ENCODE results near the gene TOMM40L. TPM values are rescaled to one million over a fixed set of nuclear protein-coding genes. Genes with fewer than 3 reads are reported as not detected.

TOMM40L gene
- total RNA-seq, 1 experiment from 2014 or later: 9.2 TPM

- no peak overlapping the region for H3K4me3 ChIP-seq (ENCODE audit: low read depth in 2 of 2, low read length in 2 of 2)
- no peaks in the 10 kb centered on the region for H3K27me3 ChIP-seq (ENCODE audit: control insufficient read depth, insufficient read depth, low read length)
- intact Hi-C loops (cut with micrococcal nuclease; ENCODE audit: unreplicated experiment) (loop anchor here (5.0 kb wide), 1 partner anchor 180 kb away; no protein-coding TSS in a partner anchor), in situ Hi-C loops (cut with HindIII; ENCODE audit: low pct_unique_long_range_greater_than_20kb, low sequenced_read_pairs) (no loop called here)
- BruUV-seq (replicated peaks): no TSS peak
- ATAC-seq: peak; percentile 86
- H3K36me3 ChIP-seq (ENCODE audit: control insufficient read depth, insufficient read depth, low read length): no peaks in the 10 kb centered on the region
- no peaks in the 10 kb centered on the region for H3K9me3 ChIP-seq (ENCODE audit: control insufficient read depth, insufficient read depth, low read depth, low read length)
- TF ChIP-seq CTCF (IDR thresholded peaks at IDR 0.05) (peak; percentile 96), SIN3A (IDR thresholded peaks at IDR 0.05; ENCODE audit: borderline replicate concordance, insufficient read depth, low read depth, low read length) (no peak)
- ChIA-PET POLR2A (no interaction called here), CTCF (interaction anchor here (0.7 to 1.2 kb wide), 5 partner anchors 33 to 212 kb away, joined by 3 to 8 read pairs (median 3); partner anchors contain the start of gene TOMM40L)
- no peak for DNase-seq (ENCODE audit: low read depth, low spot score)
- H3K27ac ChIP-seq (ENCODE audit: low read length): no peak overlapping the region
- no peaks in the 10 kb centered on the region for H3K4me1 ChIP-seq (ENCODE audit: control insufficient read depth, insufficient read depth, low read length)
Observed at GRCh38 chr1:161192476-161193465, 33.1 kb upstream of the TOMM40L start.

GRCh38 chr1:161193561-161194235, 32.2 kb upstream of the TOMM40L start:
- POLR2A ChIA-PET: no interaction called here
- CTCF ChIA-PET: interaction anchor here (0.7 to 1.1 kb wide), 3 partner anchors 181 to 211 kb away, joined by 3 to 8 read pairs (median 3); no protein-coding TSS in a partner anchor
- H3K4me3 ChIP-seq (ENCODE audit: low read depth in 2 of 2, low read length in 2 of 2): no peak overlapping the region
- in situ Hi-C loops (cut with HindIII; ENCODE audit: low pct_unique_long_range_greater_than_20kb, low sequenced_read_pairs) (no loop called here), intact Hi-C loops (cut with micrococcal nuclease; ENCODE audit: unreplicated experiment) (loop anchor here (5.0 kb wide), 1 partner anchor 179 kb away; no protein-coding TSS in a partner anchor)
- no peak for DNase-seq (ENCODE audit: low read depth, low spot score)
- H3K27ac ChIP-seq (ENCODE audit: low read length): no peak overlapping the region
- BruUV-seq (replicated peaks): no TSS peak
- TF ChIP-seq CTCF (IDR thresholded peaks at IDR 0.05): no peak; the same call in 1 of the 2 replicates
- no peak for TF ChIP-seq POLR2AphosphoS5 (IDR thresholded peaks at IDR 0.05; ENCODE audit: low read depth, low read length)
- TF ChIP-seq REST (IDR thresholded peaks at IDR 0.05; ENCODE audit: insufficient read depth in 1 of 2, low read depth in 2 of 2, low read length in 1 of 2): no peak
- no peak for TF ChIP-seq TCF7L2 (IDR thresholded peaks at IDR 0.05; ENCODE audit: low read depth, low read length)
- no peak for TF ChIP-seq SIN3A (IDR thresholded peaks at IDR 0.05; ENCODE audit: borderline replicate concordance, insufficient read depth, low read depth, low read length)
- H3K9me3 ChIP-seq (ENCODE audit: control insufficient read depth, insufficient read depth, low read depth, low read length): no peaks in the 10 kb centered on the region
- no peaks in the 10 kb centered on the region for H3K27me3 ChIP-seq (ENCODE audit: control insufficient read depth, insufficient read depth, low read length)
- ATAC-seq: peak; percentile 41; the same call in 1 of the 2 replicates
- H3K36me3 ChIP-seq (ENCODE audit: control insufficient read depth, insufficient read depth, low read length): no peaks in the 10 kb centered on the region
- H3K4me1 ChIP-seq (ENCODE audit: control insufficient read depth, insufficient read depth, low read length): peaks cover 9% of the 10 kb centered on the region

Measured in Panc1 (cell line).